HCT116 (cell line): ENCODE measurements around the gene COL19A1.

Source experiments
- CTCF ChIP-seq, 3 experiments: fragments of 200-600 bp in 1 of 3; sonication (generic) in 1 of 3; IDR thresholded peaks in 2 of 3; conservative IDR thresholded peaks in 1 of 3; 2 replicates each; pipeline ENCODE4 v1.5.1; 2012 to 2017; ENCODE audit warnings: low read depth in 2 of 3, low read length in 2 of 3, antibody characterized with exemption in 1 of 3, borderline replicate concordance in 1 of 3, control low read depth in 1 of 3, mild to moderate bottlenecking in 1 of 3, mixed read lengths in 1 of 3, mixed run types in 1 of 3, moderate library complexity in 1 of 3; ENCODE audit not compliant: insufficient read depth in 1 of 3
- ZBTB33 ChIP-seq: IDR thresholded peaks from 2 replicates; pipeline ENCODE4 v1.6.1; 2011; ENCODE audit warnings: mild to moderate bottlenecking, low read length, moderate library complexity; ENCODE audit not compliant: insufficient replicate concordance; ENCODE audit errors: extremely low read depth

- TF ChIP-seq ZBTB33, result no peak
- TF ChIP-seq CTCF (IDR thresholded peaks at IDR 0.05 in 2 of 3, conservative IDR thresholded peaks at IDR 0.05 in 1 of 3; ENCODE audit: borderline replicate concordance in 1 of 3, insufficient read depth in 1 of 3, low read depth in 2 of 3, low read length in 2 of 3), result no peak
Observed at GRCh38 chr6:69884231-69884630, 17.9 kb downstream of the COL19A1 start.
